Activated CD4-positive, alpha-beta T cell treated with anti-CD3 and anti-CD28 coated beads for 24 hours (primary cell): Measurements from ENCODE around the gene OLA1.

Experiments used
- DNase-seq, 2 donors: peaks; one replicate each; pipeline ENCODE4 v3.0.0-alpha.2; 2020; ENCODE audit warnings: low read depth in 2 of 2

OLA1 gene

GRCh38 chr2:174121175-174121574 is 127.2 kb downstream of the OLA1 start:
- no peak for DNase-seq

GRCh38 chr2:174120346-174120745 is 128.0 kb downstream of the OLA1 start:
- peak; percentile 7 for DNase-seq

- DNase-seq, result no peak
Observed at GRCh38 chr2:174117951-174118930, 130.1 kb downstream of the OLA1 start.

GRCh38 chr2:174112073-174112472 is 136.3 kb downstream of the OLA1 start:
- DNase-seq, result no peak

- no peak for DNase-seq
Observed at GRCh38 chr2:174108579-174108978, 139.8 kb downstream of the OLA1 start.

- DNase-seq, result no peak
Observed at GRCh38 chr2:174106736-174107135, 141.6 kb downstream of the OLA1 start.

GRCh38 chr2:174094542-174094941 is 153.8 kb downstream of the OLA1 start:
- DNase-seq, result no peak

GRCh38 chr2:174090476-174090875 is 157.9 kb downstream of the OLA1 start:
- DNase-seq, result no peak

GRCh38 chr2:174088706-174089460 is 159.4 kb downstream of the OLA1 start:
- no peak for DNase-seq

- DNase-seq, result no peak
Observed at GRCh38 chr2:174086708-174087107, 161.6 kb downstream of the OLA1 start.

- DNase-seq, result no peak
Observed at GRCh38 chr2:174085781-174086180, 162.6 kb downstream of the OLA1 start.

GRCh38 chr2:174083843-174084458 is 164.4 kb downstream of the OLA1 start:
- DNase-seq, result no peak

GRCh38 chr2:174080672-174081121 is 167.6 kb downstream of the OLA1 start:
- DNase-seq, result no peak

- no peak for DNase-seq
Observed at GRCh38 chr2:174078275-174078674, 170.1 kb downstream of the OLA1 start.

GRCh38 chr2:174076975-174077374 is 171.4 kb downstream of the OLA1 start:
- no peak for DNase-seq

GRCh38 chr2:174076040-174076439 is 172.3 kb downstream of the OLA1 start:
- no peak for DNase-seq

GRCh38 chr2:174074831-174075230 is 173.5 kb downstream of the OLA1 start:
- no peak for DNase-seq

GRCh38 chr2:174072857-174073256 is 175.5 kb downstream of the OLA1 start:
- no peak for DNase-seq

- DNase-seq, result no peak
Observed at GRCh38 chr2:174072069-174072468, 176.3 kb downstream of the OLA1 start.

GRCh38 chr2:174071321-174071720 is 177.0 kb downstream of the OLA1 start:
- no peak for DNase-seq

GRCh38 chr2:174070281-174070680 is 178.1 kb downstream of the OLA1 start:
- DNase-seq, result no peak

- no peak for DNase-seq
Observed at GRCh38 chr2:174067815-174068214, 180.5 kb downstream of the OLA1 start.
